Parathyroid adenoma (tissue), 2 donors: ENCODE results near the gene ACYP1.
A peak's percentile ranks its signal among the peaks of the same experiment; 100 is the strongest.

Experiments used
- H2AFZ ChIP-seq: fragments of 300-600 bp; sonication (generic); one replicate; pipeline ENCODE4 v1.7.0; 2017; ENCODE audit warnings: antibody characterized with exemption, mild to moderate bottlenecking
- H3K27ac ChIP-seq: fragments of 300-600 bp; sonication (generic); one replicate; pipeline ENCODE4 v1.7.0; 2017
- H3K27me3 ChIP-seq: fragments of 300-600 bp; sonication (generic); one replicate; pipeline ENCODE4 v1.7.0; 2017; ENCODE audit warnings: low read length; ENCODE audit not compliant: control insufficient read depth, insufficient read depth
- H3K36me3 ChIP-seq: fragments of 300-600 bp; sonication (generic); one replicate; pipeline ENCODE4 v1.7.0; 2017; ENCODE audit warnings: low read length; ENCODE audit not compliant: control insufficient read depth, insufficient read depth
- H3K4me1 ChIP-seq: fragments of 300-600 bp; sonication (generic); one replicate; pipeline ENCODE4 v1.7.0; 2017; ENCODE audit warnings: control low read depth
- H3K4me2 ChIP-seq: fragments of 300-600 bp; sonication (generic); one replicate; pipeline ENCODE4 v1.7.0; 2017; ENCODE audit warnings: low read length
- H3K4me3 ChIP-seq: fragments of 300-600 bp; sonication (generic); one replicate; pipeline ENCODE4 v1.7.0; 2017; ENCODE audit warnings: low read depth, low read length
- H3K79me2 ChIP-seq: fragments of 300-600 bp; sonication (generic); one replicate; pipeline ENCODE4 v1.7.0; 2017; ENCODE audit warnings: control low read depth
- H3K9ac ChIP-seq: fragments of 300-600 bp; sonication (generic); one replicate; pipeline ENCODE4 v1.7.0; 2017; ENCODE audit warnings: mild to moderate bottlenecking
- H3K9me3 ChIP-seq: fragments of 300-600 bp; sonication (generic); one replicate; pipeline ENCODE4 v1.7.0; 2017; ENCODE audit warnings: low read length; ENCODE audit not compliant: control insufficient read depth
- CTCF ChIP-seq: fragments of 300-600 bp; sonication (generic); IDR thresholded peaks from one replicate; pipeline ENCODE4 v1.7.0; 2017; ENCODE audit warnings: antibody characterized with exemption, mild to moderate bottlenecking
- donor health status: primary hyperparathyroidism.

Gene ACYP1

DNA sequence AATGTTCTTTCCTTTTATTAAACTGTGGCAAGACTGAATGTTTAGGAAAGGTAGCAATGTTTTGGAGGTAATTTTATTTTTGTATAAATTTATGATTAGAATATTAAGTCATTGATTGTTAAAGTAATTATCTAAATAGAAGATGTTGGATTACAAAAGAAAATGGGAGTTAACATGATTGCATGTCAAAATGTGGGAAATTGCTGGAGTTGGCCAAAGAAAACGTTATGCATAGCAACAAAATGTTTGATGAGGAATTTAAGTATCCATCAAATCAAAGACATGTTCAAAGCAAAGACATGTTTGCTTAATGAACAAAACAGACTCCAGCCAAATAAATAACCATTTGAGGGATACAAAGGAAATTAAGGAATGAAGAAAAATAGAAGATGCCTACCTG lies 9.4 kb downstream of the ACYP1 start:
- no peak overlapping the region for H3K4me2 ChIP-seq
- H3K27me3 ChIP-seq, result no peaks in the 10 kb centered on the region
- no peak overlapping the region for H3K27ac ChIP-seq
- no peak overlapping the region for H3K9ac ChIP-seq
- no peak overlapping the region for H3K4me3 ChIP-seq
- no peak for TF ChIP-seq CTCF
- peaks cover 7% of the 10 kb centered on the region for H3K79me2 ChIP-seq
- no peaks in the 10 kb centered on the region for H3K9me3 ChIP-seq
- peaks cover 6% of the 10 kb centered on the region for H3K4me1 ChIP-seq
- H3K36me3 ChIP-seq, result no peaks in the 10 kb centered on the region
- H2AFZ ChIP-seq, result no peak overlapping the region

DNA sequence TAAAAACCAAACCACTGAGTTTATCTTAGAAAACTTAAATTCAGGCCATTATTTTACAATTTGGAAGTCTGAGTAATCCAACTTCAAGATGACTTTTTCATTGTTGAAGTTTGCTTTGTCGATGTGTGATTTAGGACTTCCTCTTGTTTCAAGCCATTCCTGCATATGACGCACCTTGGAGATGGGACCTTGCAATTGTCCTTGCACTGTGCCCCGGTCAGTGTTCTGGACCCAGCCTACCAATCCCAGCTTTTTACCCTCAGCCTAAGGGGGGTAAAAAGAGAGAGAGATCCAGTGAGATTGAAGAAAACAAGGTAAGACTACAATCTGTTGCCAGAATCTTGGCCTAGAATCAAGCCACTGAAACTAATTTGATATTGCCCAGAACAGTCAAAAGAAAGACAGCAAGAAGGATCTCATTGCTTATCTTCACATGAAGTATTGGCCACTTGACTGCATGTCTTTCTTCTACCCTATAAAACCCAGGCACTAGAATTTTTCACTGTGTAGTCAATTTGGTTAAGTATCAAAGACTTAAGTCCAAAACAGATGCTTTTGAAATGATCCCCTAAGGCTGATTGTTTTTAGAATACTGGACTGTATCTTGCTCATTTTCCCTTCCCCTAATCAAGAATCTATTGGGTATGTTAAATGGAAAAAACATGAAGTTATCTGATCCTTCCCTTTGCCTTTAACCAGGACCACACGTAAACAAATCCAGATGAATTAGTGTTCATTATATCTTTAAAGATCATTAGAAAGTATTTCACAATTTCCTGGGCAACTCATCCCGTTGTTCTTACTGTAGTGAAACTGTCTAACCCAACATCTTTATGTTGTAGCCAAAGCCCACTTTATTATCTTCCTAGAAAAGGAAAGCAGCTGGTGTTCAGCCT lies 10.2 kb downstream of the ACYP1 start:
- no peaks in the 10 kb centered on the region for H3K36me3 ChIP-seq
- H3K79me2 ChIP-seq, result peaks cover 7% of the 10 kb centered on the region
- H3K9me3 ChIP-seq, result no peaks in the 10 kb centered on the region
- H3K4me1 ChIP-seq, result peaks cover 6% of the 10 kb centered on the region
- H3K27ac ChIP-seq, result no peak overlapping the region
- no peak overlapping the region for H2AFZ ChIP-seq
- H3K27me3 ChIP-seq, result no peaks in the 10 kb centered on the region
- H3K4me3 ChIP-seq, result no peak overlapping the region
- no peak for TF ChIP-seq CTCF
- H3K4me2 ChIP-seq, result no peak overlapping the region
- H3K9ac ChIP-seq, result no peak overlapping the region

DNA sequence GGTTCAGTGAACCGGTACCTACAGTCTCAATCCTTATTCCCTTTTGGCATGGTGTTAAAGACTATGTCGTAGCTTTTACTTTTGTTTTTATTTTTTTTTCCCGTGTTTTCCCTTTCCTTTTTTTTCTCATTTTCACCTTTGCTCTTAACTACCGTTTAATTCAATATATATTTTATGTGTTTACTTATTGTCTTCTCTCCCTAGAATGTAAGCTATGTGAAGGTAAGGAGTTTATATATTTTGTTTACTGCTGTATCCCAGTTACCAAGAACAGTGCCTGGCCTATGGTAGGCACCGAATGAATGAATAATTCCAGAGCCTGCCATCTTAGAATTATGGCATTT lies 12.3 kb downstream of the ACYP1 start:
- Histone ChIP-seq H3K4me3 (peak overlapping the region; percentile 85), H3K9me3 (no peaks in the 10 kb centered on the region), H3K79me2 (peaks cover 10% of the 10 kb centered on the region), H3K27me3 (no peaks in the 10 kb centered on the region), H3K27ac (peak overlapping the region; percentile 81), H3K4me1 (peaks cover 6% of the 10 kb centered on the region), H2AFZ (peak overlapping the region; percentile 94), H3K4me2 (peak overlapping the region; percentile 64), H3K9ac (no peak overlapping the region), H3K36me3 (no peaks in the 10 kb centered on the region)
- TF ChIP-seq CTCF, result no peak

DNA sequence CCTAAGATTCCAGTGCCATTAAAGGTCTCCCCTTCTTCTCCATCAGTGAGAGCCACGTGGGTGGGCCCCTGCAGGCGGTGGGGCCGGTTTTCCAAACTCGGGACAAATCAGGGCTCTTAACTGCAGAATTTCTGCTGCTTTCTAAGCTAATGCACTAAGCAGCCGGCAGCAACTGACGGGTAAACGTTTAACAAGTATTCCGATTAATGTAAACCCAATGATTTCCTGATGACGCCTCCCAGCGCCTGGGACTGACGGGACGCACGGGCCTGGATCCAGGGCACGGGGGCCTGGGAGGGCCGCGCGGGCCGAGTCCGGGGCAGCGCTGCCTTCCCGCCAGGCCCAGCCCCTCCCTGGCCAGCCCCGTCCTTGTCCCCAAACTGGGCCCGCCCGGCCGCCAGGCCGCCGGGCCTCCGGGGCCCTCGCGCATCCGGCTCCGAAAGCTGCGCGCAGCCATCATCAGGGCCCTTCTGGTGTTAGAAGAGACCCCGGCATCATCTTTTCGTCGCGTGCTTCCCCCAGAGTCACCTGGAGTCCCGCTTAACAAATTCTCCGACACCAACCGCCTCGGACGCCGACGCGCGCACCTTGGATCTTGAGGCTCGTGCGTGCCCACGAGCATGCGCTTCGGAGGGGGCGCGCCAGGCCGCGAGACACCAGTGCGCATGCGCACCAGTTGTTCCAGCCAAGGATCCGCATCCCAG lies 12.8 kb downstream of the ACYP1 start, which contains the start of gene MLH3:
TSS of gene MLH3 (minus strand) at position 616 of the 704 bp plus-strand sequence. CDS start 1,812 bp downstream, outside the sequence.
- H3K4me2 ChIP-seq, result peak within 1 kb of the TSS; percentile 64
- H3K27ac ChIP-seq, result peak within 1 kb of the TSS; percentile 81
- peak within 1 kb of the TSS; percentile 68 for H3K9ac ChIP-seq
- peaks cover 6% of the 10 kb centered on the region for H3K4me1 ChIP-seq
- H3K27me3 ChIP-seq, result no peaks in the 10 kb centered on the region
- H2AFZ ChIP-seq, result peak within 1 kb of the TSS; percentile 94
- H3K79me2 ChIP-seq, result peaks cover 10% of the 10 kb centered on the region
- H3K9me3 ChIP-seq, result no peaks in the 10 kb centered on the region
- H3K4me3 ChIP-seq, result peak within 1 kb of the TSS; percentile 85
- no peak for TF ChIP-seq CTCF
- H3K36me3 ChIP-seq, result no peaks in the 10 kb centered on the region
